ENCODE measurements around the gene PCDH9. TPM values are rescaled to one million over a fixed set of nuclear protein-coding genes. Genes with fewer than 3 reads are reported as not detected.

The PCDH9 gene
- total and polyA plus RNA-seq, 2 donors: 0.72 to 28.2 TPM

DNA sequence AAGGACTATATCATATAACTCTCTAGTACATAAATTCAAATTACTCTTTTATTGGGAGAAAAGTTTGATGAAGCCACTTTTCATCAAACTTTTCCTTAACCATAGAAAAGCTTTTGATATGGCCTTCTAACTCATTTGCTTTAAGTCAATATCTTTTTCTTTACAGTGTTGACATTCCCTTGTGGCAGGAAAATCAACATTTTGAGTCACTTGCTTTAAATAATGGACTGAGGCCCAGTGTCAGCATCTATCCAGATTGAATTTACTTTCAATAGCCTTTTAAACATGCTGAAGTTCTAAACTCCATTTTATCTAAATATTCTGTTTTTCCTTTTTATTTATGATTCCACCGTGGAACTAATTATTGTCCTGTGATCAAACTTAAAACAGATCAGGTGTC lies 62.7 kb downstream of the PCDH9 start:
- Histone ChIP-seq H3K4me1 (ENCODE audit: insufficient read depth) (no peaks in the 10 kb centered on the region), H3K4me3 (ENCODE audit: low read depth, low read length) (no peak overlapping the region), H3K27ac (ENCODE audit: low read depth) (no peak overlapping the region), H3K36me3 (ENCODE audit: insufficient read depth) (no peaks in the 10 kb centered on the region)
- no peak for DNase-seq (ENCODE audit: extremely low spot score)
- 57% methylated on average over 1 of the region's 1 CpG for WGBS

DNA sequence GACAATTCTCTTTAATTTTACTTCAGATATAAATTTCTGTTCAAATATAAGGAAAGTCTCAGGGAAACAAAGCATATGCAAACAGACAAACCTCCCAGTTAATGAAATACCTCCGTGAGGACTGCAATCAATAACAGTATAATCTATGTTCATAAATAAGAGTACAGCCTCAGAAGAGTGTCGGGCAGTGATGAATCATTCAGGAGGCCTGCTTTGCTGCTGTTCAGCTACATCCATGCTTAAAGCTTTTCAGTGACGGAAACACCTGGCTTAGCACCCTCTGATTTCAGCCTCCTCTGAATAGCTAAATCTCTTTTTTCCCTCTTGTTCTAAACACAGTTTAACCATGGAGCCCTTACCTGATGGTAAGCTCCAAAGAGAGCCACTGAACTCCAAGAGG lies 69.0 kb downstream of the PCDH9 start:
- Histone ChIP-seq H3K4me3 (ENCODE audit: low read depth, low read length) (no peak overlapping the region), H3K36me3 (ENCODE audit: insufficient read depth) (no peaks in the 10 kb centered on the region), H3K27ac (ENCODE audit: low read depth) (no peak overlapping the region), H3K4me1 (ENCODE audit: insufficient read depth) (no peaks in the 10 kb centered on the region)
- WGBS: 95% methylated on average over 3 of the region's 3 CpGs
- DNase-seq (ENCODE audit: extremely low spot score): no peak

DNA sequence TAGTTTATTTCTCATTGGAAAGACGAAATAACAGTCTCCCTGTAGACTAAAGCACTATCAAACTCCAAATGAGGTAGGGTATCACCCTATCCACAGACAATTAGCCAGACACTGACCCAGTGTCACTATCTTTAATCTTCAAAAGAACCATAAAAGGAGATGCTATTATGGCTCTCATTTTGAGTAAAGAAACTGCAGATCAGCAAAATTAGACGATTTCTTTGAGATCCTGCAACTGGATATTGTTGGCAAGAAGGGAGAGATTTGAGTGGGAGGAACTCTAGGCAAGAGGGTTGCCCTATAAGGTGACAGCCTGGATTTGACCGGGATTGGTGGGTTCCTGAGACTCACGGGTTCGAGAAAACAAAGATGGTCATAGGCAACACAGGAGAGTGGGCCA lies 71.2 kb downstream of the PCDH9 start:
- Histone ChIP-seq H3K36me3 (ENCODE audit: insufficient read depth) (no peaks in the 10 kb centered on the region), H3K4me1 (ENCODE audit: insufficient read depth) (no peaks in the 10 kb centered on the region), H3K4me3 (ENCODE audit: low read depth, low read length) (no peak overlapping the region), H3K27ac (ENCODE audit: low read depth) (no peak overlapping the region)
- WGBS: 91% methylated on average over 5 of the region's 5 CpGs
- DNase-seq (ENCODE audit: extremely low spot score): no peak

DNA sequence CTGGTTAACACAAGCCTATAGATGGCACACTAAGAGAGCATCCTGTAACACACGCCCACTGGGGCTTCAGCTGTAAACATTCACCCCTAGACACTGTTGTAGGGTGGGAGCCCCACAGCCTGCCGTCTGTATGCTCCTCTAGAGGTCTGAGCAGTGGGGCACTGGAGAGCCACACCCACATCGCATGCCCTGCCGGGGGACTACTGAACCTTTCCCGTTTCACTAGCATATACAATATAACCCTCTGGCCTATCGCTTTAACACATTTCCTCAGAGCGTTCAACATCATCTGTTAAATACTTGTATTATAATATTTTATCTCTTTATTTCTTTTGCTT lies 73.4 kb downstream of the PCDH9 start:
- H3K36me3 ChIP-seq (ENCODE audit: insufficient read depth): no peaks in the 10 kb centered on the region
- H3K4me1 ChIP-seq (ENCODE audit: insufficient read depth): no peaks in the 10 kb centered on the region
- H3K27ac ChIP-seq (ENCODE audit: low read depth): no peak overlapping the region
- H3K4me3 ChIP-seq (ENCODE audit: low read depth, low read length): no peak overlapping the region
- DNase-seq (ENCODE audit: extremely low spot score): no peak
- WGBS: 79% methylated on average over 7 of the region's 7 CpGs

DNA sequence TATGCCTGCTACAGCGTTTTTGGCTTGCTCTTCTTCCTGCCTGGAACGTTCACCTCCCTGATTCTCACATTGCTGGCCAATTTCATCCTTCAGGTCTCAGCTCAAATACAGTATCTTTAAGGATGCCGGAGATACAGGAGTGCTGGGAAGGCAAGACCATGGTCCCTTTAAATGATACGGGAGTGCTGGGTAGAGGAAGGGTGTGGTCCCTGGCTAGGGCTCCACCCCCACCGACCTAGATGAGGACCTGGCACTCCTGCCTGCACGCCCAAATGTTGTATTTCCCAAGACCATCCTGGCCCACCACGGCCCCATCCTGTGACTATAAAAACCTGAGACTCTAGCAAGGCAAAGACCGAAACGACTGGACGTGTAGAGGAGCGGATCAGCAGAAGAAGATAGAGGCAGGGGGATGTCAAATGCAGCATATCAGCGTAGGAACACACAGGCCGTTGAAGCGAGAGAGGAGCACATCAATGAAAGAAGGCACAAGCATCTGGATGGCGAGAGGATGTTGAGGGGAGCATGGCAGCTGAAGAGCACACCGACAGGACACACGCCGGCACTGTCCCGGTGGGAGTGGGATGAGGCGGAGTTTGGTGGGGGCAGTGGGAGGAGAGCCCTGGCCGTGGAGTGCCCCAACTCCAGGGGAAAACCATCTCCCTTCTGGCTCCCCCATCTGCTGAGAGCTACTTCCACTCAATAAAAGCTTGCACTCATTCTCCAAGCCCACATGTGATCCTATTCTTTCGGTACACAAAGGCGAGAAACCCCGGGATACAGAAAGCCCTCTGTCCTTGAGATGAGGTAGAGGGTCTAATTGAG lies 74.0 kb downstream of the PCDH9 start:
- no peak for DNase-seq (ENCODE audit: extremely low spot score)
- no peaks in the 10 kb centered on the region for H3K4me1 ChIP-seq (ENCODE audit: insufficient read depth)
- H3K27ac ChIP-seq (ENCODE audit: low read depth): no peak overlapping the region
- no peak overlapping the region for H3K4me3 ChIP-seq (ENCODE audit: low read depth, low read length)
- 89% methylated on average over 24 of the region's 24 CpGs for WGBS
- no peaks in the 10 kb centered on the region for H3K36me3 ChIP-seq (ENCODE audit: insufficient read depth)

DNA sequence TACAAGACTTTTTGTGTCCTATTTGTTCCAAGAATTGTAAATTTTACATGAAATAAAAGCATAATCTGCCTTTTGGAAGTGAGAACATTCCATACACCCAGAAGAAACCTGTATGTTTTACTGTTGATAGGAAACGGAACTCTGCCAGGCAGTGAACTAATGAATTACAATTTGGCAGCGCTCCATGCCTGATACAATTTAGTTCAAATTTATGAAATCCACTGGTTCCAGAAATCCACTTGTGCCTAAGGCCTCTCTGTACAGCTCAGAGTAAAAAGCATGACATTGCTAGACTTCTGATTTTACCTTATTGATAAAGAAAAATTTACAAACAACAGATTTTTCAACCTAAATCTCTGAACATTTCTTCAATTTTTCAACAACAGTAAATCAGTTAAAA lies 78.1 kb downstream of the PCDH9 start:
- Histone ChIP-seq H3K4me3 (ENCODE audit: low read depth, low read length) (no peak overlapping the region), H3K27ac (ENCODE audit: low read depth) (no peak overlapping the region), H3K36me3 (ENCODE audit: insufficient read depth) (no peaks in the 10 kb centered on the region), H3K4me1 (ENCODE audit: insufficient read depth) (no peaks in the 10 kb centered on the region)
- WGBS: 87% methylated on average over 2 of the region's 2 CpGs
- no peak for DNase-seq (ENCODE audit: extremely low spot score)

DNA sequence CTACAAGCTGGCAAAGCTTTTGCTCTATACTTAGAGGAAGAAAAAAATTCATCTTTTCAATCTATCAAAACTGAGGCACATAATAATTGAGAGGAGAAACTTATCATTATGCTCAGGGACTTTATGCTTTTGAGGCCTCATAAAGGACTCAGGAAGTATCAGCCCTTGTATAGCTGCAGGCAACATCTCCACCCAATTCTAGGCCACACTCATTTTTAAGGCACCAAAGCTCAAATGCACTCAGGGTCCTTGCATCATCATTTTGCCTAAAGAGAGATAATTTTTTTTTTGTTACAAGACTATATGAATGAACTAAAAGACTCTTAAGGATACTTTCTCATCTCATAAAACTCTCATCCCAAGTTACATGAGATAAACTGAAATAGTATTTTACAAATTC lies 78.5 kb downstream of the PCDH9 start:
- Histone ChIP-seq H3K4me3 (ENCODE audit: low read depth, low read length) (no peak overlapping the region), H3K27ac (ENCODE audit: low read depth) (no peak overlapping the region)
- no peak for DNase-seq (ENCODE audit: extremely low spot score)

DNA sequence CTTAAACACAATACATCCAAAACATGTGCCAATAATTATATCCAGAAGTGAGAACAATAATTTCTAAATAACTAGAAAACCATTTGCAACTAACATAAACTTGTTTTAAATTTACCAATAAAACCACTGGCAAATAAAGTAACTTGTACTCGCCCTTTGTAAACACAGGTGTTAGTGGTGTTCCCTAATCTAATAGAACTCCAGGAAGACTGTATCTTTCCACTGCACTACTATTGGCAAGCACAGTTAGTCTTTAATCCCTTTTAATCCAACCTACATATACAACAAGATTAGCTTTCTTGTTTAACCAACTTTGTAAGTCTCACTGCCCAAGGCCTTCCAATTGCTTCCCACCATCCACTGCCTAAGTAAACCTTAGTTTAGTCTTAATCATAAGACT lies 79.5 kb downstream of the PCDH9 start:
- no peaks in the 10 kb centered on the region for H3K4me1 ChIP-seq (ENCODE audit: insufficient read depth)
- 64% methylated on average over 1 of the region's 1 CpG for WGBS

More for the DNA sequence above, 78.5 kb downstream of the PCDH9 start:
- Histone ChIP-seq H3K36me3 (ENCODE audit: insufficient read depth) (no peaks in the 10 kb centered on the region), H3K4me1 (ENCODE audit: insufficient read depth) (no peaks in the 10 kb centered on the region)

DNA sequence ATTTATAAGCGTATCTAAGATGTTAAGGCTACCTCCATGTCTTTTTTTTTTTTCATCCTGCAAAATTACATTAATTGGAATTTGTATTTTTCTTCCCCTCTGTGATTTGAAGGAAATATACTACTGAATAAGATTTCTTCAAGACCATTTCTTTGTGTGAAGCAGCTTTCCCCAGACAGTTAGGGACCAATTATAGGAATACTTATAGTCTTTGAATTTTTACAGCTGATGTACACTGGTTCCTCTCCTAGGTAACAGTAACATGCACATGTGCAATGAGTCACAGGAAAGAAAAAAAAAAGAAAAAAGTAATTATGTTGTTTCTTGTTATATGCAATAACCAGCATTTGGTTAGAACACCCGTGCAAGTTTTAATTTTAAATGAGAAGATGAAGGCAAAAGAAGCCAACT lies 82.0 kb downstream of the PCDH9 start:
- Histone ChIP-seq H3K36me3 (ENCODE audit: insufficient read depth) (no peaks in the 10 kb centered on the region), H3K4me1 (ENCODE audit: insufficient read depth) (no peaks in the 10 kb centered on the region), H3K4me3 (ENCODE audit: low read depth, low read length) (no peak overlapping the region), H3K27ac (ENCODE audit: low read depth) (no peak overlapping the region)
- no peak for DNase-seq (ENCODE audit: extremely low spot score)
- 35% methylated on average over 2 of the region's 2 CpGs for WGBS

More for the DNA sequence above, 79.5 kb downstream of the PCDH9 start:
- Histone ChIP-seq H3K27ac (ENCODE audit: low read depth) (no peak overlapping the region), H3K36me3 (ENCODE audit: insufficient read depth) (no peaks in the 10 kb centered on the region), H3K4me3 (ENCODE audit: low read depth, low read length) (no peak overlapping the region)
- no peak for DNase-seq (ENCODE audit: extremely low spot score)

DNA sequence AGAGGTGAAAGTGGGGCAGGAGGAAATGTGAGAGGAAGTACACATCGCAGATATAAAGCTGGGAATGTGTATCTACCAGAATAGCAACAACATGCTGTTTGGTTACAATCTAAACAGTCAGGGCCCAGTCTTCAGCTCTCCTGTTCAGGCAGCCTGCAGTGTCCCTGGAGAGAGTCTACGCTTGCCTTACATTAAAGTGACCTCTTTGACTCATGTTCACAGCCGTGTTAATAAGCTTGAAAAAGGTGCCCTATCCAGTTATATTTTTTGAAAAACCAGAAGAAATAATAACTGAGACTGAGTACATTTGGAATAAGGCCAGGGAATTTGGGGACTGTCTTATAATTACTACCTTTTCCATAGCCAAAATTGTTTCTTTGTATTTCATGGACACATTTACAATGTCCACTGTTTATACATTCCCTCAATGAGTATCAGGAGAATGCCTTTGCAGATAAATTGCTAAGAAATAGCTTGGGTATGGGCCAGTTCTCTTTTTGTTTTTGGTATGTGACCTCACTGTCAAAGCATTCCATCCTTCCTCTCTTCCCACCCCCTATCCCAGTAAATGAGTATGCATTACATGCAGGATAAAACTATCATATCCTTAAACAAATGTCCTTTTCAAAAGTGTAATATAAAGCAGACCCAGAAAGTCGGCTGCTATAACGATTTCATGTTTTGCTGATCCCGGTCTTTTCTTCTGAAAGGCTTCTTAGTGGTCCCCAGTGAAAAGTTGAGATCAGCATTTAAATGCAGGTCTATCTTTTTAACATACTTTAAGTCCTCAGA lies 82.6 kb downstream of the PCDH9 start:
- WGBS: 20% methylated on average over 6 of the region's 6 CpGs
- H3K4me1 ChIP-seq (ENCODE audit: insufficient read depth): no peaks in the 10 kb centered on the region
- H3K4me3 ChIP-seq (ENCODE audit: low read depth, low read length): no peak overlapping the region
- H3K27ac ChIP-seq (ENCODE audit: low read depth): no peak overlapping the region
- DNase-seq (ENCODE audit: extremely low spot score): no peak
- H3K36me3 ChIP-seq (ENCODE audit: insufficient read depth): no peaks in the 10 kb centered on the region

DNA sequence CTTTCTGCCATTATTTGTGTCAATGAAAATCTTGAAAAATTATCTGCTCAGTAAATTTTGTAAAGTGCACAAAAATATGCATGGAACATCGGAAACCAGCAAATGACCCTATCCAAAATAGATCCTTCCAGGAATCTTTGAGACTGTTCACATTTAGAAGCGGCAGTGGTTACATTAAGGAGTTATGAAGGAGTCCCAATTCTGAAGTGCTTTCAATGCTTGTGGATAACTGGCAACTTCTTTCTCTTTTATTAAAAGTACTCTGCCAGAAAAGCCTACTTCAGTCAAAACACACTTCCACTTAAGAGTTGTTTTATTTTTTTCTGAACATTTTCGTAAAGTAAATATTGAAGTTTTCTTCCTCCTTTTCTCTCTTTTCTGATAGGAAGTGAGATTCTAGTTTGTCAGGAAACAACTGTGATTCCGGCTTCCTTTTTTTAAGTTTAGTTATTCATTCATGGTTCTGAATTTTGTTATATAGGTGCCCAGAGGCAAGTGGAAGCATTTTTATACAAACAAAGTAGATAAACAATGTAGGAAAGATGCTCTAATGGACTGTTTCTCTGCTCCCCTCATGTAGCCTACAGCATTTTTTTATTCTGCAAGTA lies 83.5 kb downstream of the PCDH9 start:
- Histone ChIP-seq H3K27ac (ENCODE audit: low read depth) (no peak overlapping the region), H3K4me1 (ENCODE audit: insufficient read depth) (no peaks in the 10 kb centered on the region), H3K36me3 (ENCODE audit: insufficient read depth) (no peaks in the 10 kb centered on the region), H3K4me3 (ENCODE audit: low read depth, low read length) (no peak overlapping the region)
- no peak for DNase-seq (ENCODE audit: extremely low spot score)
- WGBS: 60% methylated on average over 4 of the region's 4 CpGs

DNA sequence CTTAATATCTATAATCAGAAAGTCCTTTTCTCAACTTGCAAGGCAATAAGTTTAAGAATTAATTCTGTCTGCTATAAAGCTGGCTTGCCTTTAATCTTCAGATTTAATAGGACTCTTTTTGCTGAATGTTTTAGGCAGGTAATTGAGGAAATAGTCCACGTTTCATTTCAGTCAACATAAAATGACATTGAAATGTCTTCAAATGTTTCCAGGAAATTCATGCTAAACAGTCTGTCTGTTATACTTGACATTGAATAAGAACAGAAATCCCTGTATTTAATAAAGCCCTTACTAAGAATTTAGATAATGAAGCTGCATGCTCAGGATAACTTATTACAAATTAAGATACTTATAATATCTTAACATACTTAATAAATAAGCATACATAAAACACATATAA lies 84.2 kb downstream of the PCDH9 start:
- H3K36me3 ChIP-seq (ENCODE audit: insufficient read depth): no peaks in the 10 kb centered on the region
- H3K27ac ChIP-seq (ENCODE audit: low read depth): no peak overlapping the region
- 58% methylated on average over 1 of the region's 1 CpG for WGBS
- no peak for DNase-seq (ENCODE audit: extremely low spot score)
- H3K4me1 ChIP-seq (ENCODE audit: insufficient read depth): no peaks in the 10 kb centered on the region
- no peak overlapping the region for H3K4me3 ChIP-seq (ENCODE audit: low read depth, low read length)

DNA sequence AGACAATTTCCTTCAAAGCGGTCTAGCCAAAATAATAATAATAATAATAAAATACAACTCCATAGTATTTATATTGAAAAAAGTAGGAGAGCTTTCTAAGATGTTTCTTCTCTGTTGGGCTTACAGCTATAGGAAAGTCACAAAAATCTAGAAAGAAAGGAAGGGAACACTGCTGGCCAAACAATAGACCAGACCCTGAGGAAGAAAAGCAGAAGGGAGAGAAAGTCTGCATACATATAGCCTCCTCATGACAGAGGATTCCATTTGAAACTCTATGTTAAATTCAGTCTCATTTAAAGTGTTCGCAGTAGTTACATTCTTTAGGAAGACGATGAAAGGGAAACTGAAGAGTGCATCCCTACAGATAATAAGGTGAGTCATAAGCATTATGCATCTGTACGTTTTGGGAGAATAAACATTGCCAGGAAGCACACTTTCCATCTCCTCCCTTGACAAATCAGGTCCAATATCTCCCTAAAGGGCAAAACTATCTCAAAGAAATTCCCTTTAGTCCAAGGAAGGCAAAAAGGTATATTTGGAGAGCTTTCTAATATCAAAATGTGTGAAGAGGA lies 86.5 kb downstream of the PCDH9 start:
- H3K36me3 ChIP-seq (ENCODE audit: insufficient read depth): no peaks in the 10 kb centered on the region
- H3K27ac ChIP-seq (ENCODE audit: low read depth): no peak overlapping the region
- no peak for DNase-seq (ENCODE audit: extremely low spot score)
- H3K4me1 ChIP-seq (ENCODE audit: insufficient read depth): no peaks in the 10 kb centered on the region
- 78% methylated on average over 4 of the region's 4 CpGs for WGBS
- H3K4me3 ChIP-seq (ENCODE audit: low read depth, low read length): no peak overlapping the region

DNA sequence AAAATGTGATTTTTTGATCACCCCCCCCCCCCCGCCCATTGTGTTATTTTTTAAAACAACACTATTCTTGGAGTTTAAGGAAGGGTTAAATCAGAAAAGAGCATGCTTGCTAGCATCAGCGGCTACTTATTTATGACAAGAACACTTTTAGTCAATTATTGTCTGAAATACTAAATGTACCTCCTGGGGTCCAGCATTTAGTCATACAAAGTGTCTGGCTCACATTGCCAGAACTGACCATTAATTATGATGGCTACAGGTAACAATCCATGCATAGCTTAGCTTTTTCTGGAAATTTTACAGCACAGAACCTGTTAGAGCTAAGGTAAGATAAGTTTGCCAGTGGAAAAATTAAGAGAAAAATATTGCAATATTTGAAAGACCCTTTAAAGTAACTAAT lies 90.1 kb downstream of the PCDH9 start:
- Histone ChIP-seq H3K27ac (ENCODE audit: low read depth) (no peak overlapping the region), H3K4me3 (ENCODE audit: low read depth, low read length) (no peak overlapping the region), H3K4me1 (ENCODE audit: insufficient read depth) (no peaks in the 10 kb centered on the region), H3K36me3 (ENCODE audit: insufficient read depth) (no peaks in the 10 kb centered on the region)
- WGBS: 88% methylated on average over 2 of the region's 2 CpGs
- DNase-seq (ENCODE audit: extremely low spot score): no peak

Data from urinary bladder (tissue), 4 donors.